Nephron progenitor cell (in vitro differentiated cells): ENCODE data around the gene JAZF1.

Experiments used
- DNase-seq: peaks from one replicate; pipeline ENCODE4 v3.0.0; 2021
- H3K27ac Mint-ChIP-seq: 2 replicates; pipeline ENCODE4 v1.8.0; 2021; ENCODE audit warnings: mild to moderate bottlenecking, moderate library complexity, mixed read lengths
- H3K27me3 Mint-ChIP-seq: 2 replicates; pipeline ENCODE4 v1.8.0; 2021; ENCODE audit warnings: mild to moderate bottlenecking, low read depth, mixed read lengths; ENCODE audit not compliant: poor library complexity
- H3K36me3 Mint-ChIP-seq: 2 replicates; pipeline ENCODE4 v1.8.0; 2021; ENCODE audit warnings: low read depth, mixed read lengths
- H3K4me1 Mint-ChIP-seq: 2 replicates; pipeline ENCODE4 v1.8.0; 2021; ENCODE audit warnings: mixed read lengths
- H3K4me3 Mint-ChIP-seq: 2 replicates; pipeline ENCODE4 v1.8.0; 2021; ENCODE audit warnings: mild to moderate bottlenecking, moderate library complexity, mixed read lengths
- H3K9me3 Mint-ChIP-seq: 2 replicates; pipeline ENCODE4 v1.8.0; 2021; ENCODE audit warnings: mild to moderate bottlenecking, moderate library complexity, mixed read lengths
- TF ChIP-seq, protein P1 (sequence below): fragments of 200-600 bp; sonication (generic); IDR thresholded peaks from 2 replicates; pipeline ENCODE4 v1.5.0; 2021; ENCODE audit warnings: antibody characterized with exemption

JAZF1 gene

DNA sequence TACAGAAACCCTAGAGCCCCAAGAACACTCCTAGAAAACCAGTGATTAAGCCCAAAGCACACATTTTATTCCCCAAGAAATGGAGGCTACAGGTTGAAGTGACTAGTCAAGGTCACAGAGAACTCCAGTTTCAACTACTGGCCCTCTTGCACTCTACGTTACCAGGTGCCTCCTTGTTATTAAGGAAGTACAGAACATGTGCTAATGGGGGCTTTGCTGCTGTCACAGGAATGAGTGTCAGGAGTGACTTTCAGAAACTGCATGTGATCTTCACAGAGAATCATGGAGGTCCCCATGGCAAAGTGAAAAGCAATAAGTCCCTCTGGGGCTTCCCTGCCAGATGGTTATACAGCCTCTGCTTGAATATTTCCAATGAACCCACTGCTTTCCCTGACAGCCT lies 19.3 kb downstream of the JAZF1 start:
- Mint-ChIP-seq H3K4me1 (peaks cover 8% of the 10 kb centered on the region), H3K27me3 (peaks cover 7% of the 10 kb centered on the region), H3K4me3 (no peak overlapping the region), H3K36me3 (no peaks in the 10 kb centered on the region), H3K9me3 (no peaks in the 10 kb centered on the region), H3K27ac (no peak overlapping the region)
- TF ChIP-seq, protein P1, sequence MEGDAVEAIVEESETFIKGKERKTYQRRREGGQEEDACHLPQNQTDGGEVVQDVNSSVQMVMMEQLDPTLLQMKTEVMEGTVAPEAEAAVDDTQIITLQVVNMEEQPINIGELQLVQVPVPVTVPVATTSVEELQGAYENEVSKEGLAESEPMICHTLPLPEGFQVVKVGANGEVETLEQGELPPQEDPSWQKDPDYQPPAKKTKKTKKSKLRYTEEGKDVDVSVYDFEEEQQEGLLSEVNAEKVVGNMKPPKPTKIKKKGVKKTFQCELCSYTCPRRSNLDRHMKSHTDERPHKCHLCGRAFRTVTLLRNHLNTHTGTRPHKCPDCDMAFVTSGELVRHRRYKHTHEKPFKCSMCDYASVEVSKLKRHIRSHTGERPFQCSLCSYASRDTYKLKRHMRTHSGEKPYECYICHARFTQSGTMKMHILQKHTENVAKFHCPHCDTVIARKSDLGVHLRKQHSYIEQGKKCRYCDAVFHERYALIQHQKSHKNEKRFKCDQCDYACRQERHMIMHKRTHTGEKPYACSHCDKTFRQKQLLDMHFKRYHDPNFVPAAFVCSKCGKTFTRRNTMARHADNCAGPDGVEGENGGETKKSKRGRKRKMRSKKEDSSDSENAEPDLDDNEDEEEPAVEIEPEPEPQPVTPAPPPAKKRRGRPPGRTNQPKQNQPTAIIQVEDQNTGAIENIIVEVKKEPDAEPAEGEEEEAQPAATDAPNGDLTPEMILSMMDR = no peak
- no peak for DNase-seq

DNA sequence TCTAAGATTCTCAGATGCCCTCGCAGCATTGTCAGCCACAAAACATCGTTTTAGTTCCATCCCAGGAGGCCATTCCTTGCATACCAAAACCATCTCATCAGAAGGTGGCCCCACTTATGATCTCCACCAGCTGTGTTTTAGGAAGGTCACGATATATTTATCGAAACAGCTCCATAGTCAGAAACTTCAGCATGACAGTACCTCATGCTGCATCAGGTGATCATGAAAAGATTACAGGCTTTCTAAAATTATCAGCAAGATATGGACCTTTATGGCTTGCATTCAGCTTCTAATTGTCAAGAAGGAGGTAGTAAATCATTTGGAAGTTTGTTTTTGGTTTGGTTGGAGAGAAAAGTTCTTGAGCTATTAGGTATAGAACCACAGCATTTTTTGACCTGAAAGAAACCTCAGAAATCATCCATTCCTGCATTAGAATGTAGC lies 20.0 kb downstream of the JAZF1 start:
- Mint-ChIP-seq H3K36me3 (no peaks in the 10 kb centered on the region), H3K27me3 (peaks cover 7% of the 10 kb centered on the region), H3K27ac (no peak overlapping the region), H3K4me1 (peaks cover 5% of the 10 kb centered on the region), H3K9me3 (no peaks in the 10 kb centered on the region), H3K4me3 (no peak overlapping the region)
- TF ChIP-seq, protein P1 = no peak
- DNase-seq = no peak

- Mint-ChIP-seq H3K4me1 (peaks cover 7% of the 10 kb centered on the region), H3K9me3 (no peaks in the 10 kb centered on the region), H3K27me3 (peaks cover 4% of the 10 kb centered on the region), H3K27ac (no peak overlapping the region), H3K4me3 (no peak overlapping the region), H3K36me3 (no peaks in the 10 kb centered on the region)
- no peak for DNase-seq
- TF ChIP-seq, protein P1 = no peak
Measured at GRCh38 chr7:28157831-28158416, 22.7 kb downstream of the JAZF1 start.

DNA sequence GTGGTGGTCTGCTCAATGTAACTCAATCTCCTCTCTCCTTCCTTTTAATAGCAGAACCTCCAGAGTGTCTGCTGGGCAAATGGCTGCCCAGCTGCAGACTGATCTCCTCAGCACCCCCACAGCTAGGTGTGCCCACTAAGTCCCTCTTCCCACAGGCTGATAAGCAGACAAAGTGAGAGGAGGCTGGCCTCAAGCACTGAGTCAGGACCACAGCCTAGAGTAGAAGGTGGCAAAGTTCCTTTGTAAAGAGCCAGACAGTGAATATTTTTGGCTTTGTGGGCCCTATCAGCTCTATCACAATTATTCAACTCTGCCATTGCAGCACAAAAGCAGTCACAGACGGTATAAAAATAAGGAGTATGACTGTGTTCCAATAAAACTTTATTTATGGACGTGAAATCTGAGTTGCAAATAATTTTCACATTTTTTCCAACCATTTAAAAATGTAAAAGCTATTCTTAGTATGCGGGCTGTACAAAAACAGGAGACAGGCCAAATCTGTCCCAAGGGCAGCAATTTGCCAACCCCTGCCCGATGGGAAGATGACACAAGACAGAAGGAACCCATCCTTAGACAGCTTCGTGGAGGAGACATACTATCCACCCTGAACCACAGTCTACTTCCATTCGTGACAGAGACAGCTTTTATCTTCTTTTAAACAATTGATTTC lies 23.4 kb downstream of the JAZF1 start:
- no peak for DNase-seq
- Mint-ChIP-seq H3K4me3 (no peak overlapping the region), H3K9me3 (no peaks in the 10 kb centered on the region), H3K4me1 (peaks cover 7% of the 10 kb centered on the region), H3K27ac (no peak overlapping the region), H3K27me3 (peaks cover 4% of the 10 kb centered on the region), H3K36me3 (no peaks in the 10 kb centered on the region)
- TF ChIP-seq, protein P1 = no peak

GRCh38 chr7:28156401-28156800 lies 24.2 kb downstream of the JAZF1 start:
- H3K4me1 Mint-ChIP-seq = peaks cover 7% of the 10 kb centered on the region
- H3K27me3 Mint-ChIP-seq = peaks cover 4% of the 10 kb centered on the region
- no peaks in the 10 kb centered on the region for H3K9me3 Mint-ChIP-seq
- no peak overlapping the region for H3K27ac Mint-ChIP-seq
- no peak overlapping the region for H3K4me3 Mint-ChIP-seq
- TF ChIP-seq, protein P1 = no peak
- no peak for DNase-seq
- no peaks in the 10 kb centered on the region for H3K36me3 Mint-ChIP-seq

DNA sequence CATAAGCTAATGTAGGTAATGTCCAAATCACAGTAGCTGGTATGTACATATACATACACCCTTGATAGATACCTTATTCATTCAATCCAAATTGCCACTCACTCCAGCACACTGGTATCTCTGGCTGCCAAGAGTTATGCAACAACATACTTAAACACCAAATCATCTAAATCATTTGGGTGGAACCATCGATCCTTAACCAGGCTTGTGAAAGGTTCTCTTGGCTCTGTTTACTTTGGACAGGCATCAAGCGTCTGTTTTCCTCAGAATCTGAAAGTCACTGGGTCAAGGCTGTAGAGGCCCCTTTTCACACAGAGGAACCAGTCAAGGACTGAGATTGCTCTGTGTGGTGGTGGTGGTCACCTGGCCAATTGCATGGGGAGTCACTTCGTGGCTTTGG lies 24.6 kb downstream of the JAZF1 start:
- H3K27ac Mint-ChIP-seq = no peak overlapping the region
- TF ChIP-seq, protein P1 = no peak
- no peaks in the 10 kb centered on the region for H3K9me3 Mint-ChIP-seq
- no peak overlapping the region for H3K4me3 Mint-ChIP-seq
- H3K4me1 Mint-ChIP-seq = peaks cover 7% of the 10 kb centered on the region
- no peak for DNase-seq
- peaks cover 4% of the 10 kb centered on the region for H3K27me3 Mint-ChIP-seq
- H3K36me3 Mint-ChIP-seq = no peaks in the 10 kb centered on the region
